ENCODE measurements around the gene REST. TPM values are rescaled to one million over a fixed set of nuclear protein-coding genes. Genes with fewer than 3 reads are reported as not detected.
A peak's percentile ranks its signal among the peaks of the same experiment; 100 is the strongest.

The REST gene
- total RNA-seq, 1 donor from 2014 or later: 21.4 TPM

DNA sequence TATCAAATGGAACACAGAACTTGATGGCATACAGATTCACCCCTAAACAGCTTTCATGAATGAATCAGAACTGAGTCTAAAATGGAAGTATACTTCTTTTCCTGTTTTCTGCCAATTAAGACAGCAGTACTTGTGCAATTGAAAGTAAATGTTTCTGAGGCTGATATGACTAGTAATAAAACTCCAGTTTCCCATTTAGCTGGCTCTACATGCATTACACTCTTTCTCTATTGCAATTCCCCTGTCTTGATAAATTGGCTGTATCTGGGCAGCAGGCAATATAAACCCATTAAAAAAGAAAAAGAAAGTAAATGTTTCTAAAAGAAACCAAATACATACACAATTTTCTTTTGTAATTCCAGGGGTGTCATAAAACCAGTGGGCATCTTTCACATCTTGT lies 65.1 kb downstream of the REST start:
- H3K27me3 ChIP-seq (ENCODE audit: control insufficient read depth in 3 of 3, insufficient read depth in 3 of 3, low read length in 3 of 3): no peaks in the 10 kb centered on the region
- peaks cover 0 to 4% (median 2%) of the 10 kb centered on the region in 3 donors for H3K9me3 ChIP-seq (ENCODE audit: control insufficient read depth in 3 of 3, low read length in 3 of 3)
- H3K4me3 ChIP-seq (ENCODE audit: low read length in 3 of 3): no peak overlapping the region
- no peak overlapping the region for H3K9ac ChIP-seq (ENCODE audit: low read depth in 1 of 3, low read length in 3 of 3)
- peaks cover 13 to 16% (median 13%) of the 10 kb centered on the region in 3 donors for H3K4me1 ChIP-seq (ENCODE audit: control insufficient read depth in 3 of 3, insufficient read depth in 3 of 3, low read length in 3 of 3)
- H3K27ac ChIP-seq (ENCODE audit: low read depth, low read length): no peak overlapping the region
- peaks cover 18 to 35% (median 32%) of the 10 kb centered on the region in 3 donors for H3K36me3 ChIP-seq (ENCODE audit: control insufficient read depth in 3 of 3, insufficient read depth in 3 of 3, low read length in 3 of 3)

DNA sequence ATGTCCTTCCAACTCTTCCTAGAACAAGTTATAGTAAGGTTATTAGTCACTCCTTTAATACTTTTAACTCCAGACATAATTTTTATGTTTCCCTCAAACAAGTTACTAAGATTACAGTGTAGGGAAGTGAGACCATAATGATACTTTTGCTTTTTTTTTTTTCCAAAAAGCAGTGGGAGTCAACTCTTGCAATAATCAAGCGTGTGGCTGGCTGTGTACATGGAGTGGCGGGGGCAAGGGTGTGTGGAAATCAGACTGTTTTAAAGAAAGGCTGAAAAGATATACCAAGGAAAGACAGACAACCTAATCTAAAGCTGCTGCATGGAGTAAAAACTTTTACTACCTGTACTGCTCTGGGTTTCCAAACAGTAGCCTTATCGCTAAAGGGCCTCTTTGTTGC lies 65.6 kb downstream of the REST start:
- H3K27ac ChIP-seq (ENCODE audit: low read depth, low read length): no peak overlapping the region
- H3K4me3 ChIP-seq (ENCODE audit: low read length in 3 of 3): no peak overlapping the region
- no peaks in the 10 kb centered on the region for H3K27me3 ChIP-seq (ENCODE audit: control insufficient read depth in 3 of 3, insufficient read depth in 3 of 3, low read length in 3 of 3)
- H3K36me3 ChIP-seq (ENCODE audit: control insufficient read depth in 3 of 3, insufficient read depth in 3 of 3, low read length in 3 of 3): peaks cover 18 to 32% (median 31%) of the 10 kb centered on the region in 3 donors
- H3K4me1 ChIP-seq (ENCODE audit: control insufficient read depth in 3 of 3, insufficient read depth in 3 of 3, low read length in 3 of 3): peaks cover 13 to 16% (median 13%) of the 10 kb centered on the region in 3 donors
- H3K9ac ChIP-seq (ENCODE audit: low read depth in 1 of 3, low read length in 3 of 3): no peak overlapping the region
- peaks cover 0 to 4% (median 2%) of the 10 kb centered on the region in 3 donors for H3K9me3 ChIP-seq (ENCODE audit: control insufficient read depth in 3 of 3, low read length in 3 of 3)

DNA sequence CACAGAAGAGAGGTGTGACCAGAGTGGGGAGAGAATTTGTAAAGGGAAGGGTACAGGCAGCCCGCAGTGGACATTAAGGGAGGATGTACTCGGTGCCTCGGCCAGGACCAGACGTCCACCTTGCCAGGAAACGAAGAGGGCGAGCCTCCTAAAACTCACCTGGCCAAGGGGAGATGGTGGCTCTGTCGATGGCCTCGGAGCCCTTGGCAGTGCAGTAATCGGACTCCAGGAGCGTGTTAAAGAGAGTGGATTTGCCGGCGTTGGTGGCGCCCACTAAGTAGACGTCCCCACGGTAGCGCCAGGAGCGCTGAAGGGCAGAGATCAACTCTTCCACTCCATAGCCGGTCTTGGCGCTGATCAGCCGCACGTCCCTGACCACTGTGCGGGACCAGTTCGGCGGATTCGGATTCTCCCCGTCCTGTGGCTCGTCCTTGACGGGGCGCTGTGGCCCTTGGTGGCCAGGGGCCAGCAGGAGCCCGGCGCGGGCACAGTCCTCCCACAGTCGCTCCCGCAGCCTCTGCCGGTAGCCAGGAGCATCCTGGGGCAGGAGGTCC lies 68.7 kb downstream of the REST start:
- Histone ChIP-seq H3K27me3 (ENCODE audit: control insufficient read depth in 3 of 3, insufficient read depth in 3 of 3, low read length in 3 of 3) (no peaks in the 10 kb centered on the region), H3K9me3 (ENCODE audit: control insufficient read depth in 3 of 3, low read length in 3 of 3) (peaks cover 0 to 4% (median 2%) of the 10 kb centered on the region in 3 donors), H3K4me3 (ENCODE audit: low read length in 3 of 3) (peak overlapping the region; percentile 97 to 99 (median 98)), H3K36me3 (ENCODE audit: control insufficient read depth in 3 of 3, insufficient read depth in 3 of 3, low read length in 3 of 3) (peaks cover 17 to 24% (median 18%) of the 10 kb centered on the region in 3 donors), H3K9ac (ENCODE audit: low read depth in 1 of 3, low read length in 3 of 3) (peak overlapping the region; percentile 85 to 95 (median 89)), H3K4me1 (ENCODE audit: control insufficient read depth in 3 of 3, insufficient read depth in 3 of 3, low read length in 3 of 3) (peaks cover 24 to 28% (median 26%) of the 10 kb centered on the region in 3 donors), H3K27ac (ENCODE audit: low read depth, low read length) (peak overlapping the region; percentile 84)

DNA sequence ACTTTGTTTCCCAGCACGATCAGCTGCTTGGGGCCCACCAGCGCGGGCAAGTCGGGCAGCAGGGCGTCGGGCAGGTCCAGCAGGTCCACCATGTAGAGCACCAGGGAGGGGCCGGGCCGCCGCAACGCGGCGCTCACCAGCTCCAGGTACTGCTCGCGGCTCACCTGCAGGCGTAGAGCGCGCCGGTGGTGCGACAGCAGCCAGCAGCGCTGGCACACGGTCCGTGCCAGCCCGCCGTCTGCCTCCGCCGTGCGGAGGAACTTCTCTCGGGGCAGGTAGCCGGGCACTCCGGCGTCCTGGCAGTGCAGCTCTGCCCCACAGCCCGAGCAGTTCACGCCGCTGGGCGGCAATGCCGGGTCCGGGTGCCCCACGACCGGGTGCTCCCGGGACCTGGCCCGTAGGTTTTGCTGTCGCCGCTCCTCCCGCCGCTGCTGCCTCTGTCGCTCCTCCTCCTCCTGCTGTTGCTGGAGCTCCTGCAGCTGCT lies 69.2 kb downstream of the REST start:
- peaks cover 17 to 21% (median 18%) of the 10 kb centered on the region in 3 donors for H3K36me3 ChIP-seq (ENCODE audit: control insufficient read depth in 3 of 3, insufficient read depth in 3 of 3, low read length in 3 of 3)
- H3K27ac ChIP-seq (ENCODE audit: low read depth, low read length): peak overlapping the region; percentile 84
- H3K4me1 ChIP-seq (ENCODE audit: control insufficient read depth in 3 of 3, insufficient read depth in 3 of 3, low read length in 3 of 3): peaks cover 24 to 32% (median 28%) of the 10 kb centered on the region in 3 donors
- H3K9ac ChIP-seq (ENCODE audit: low read depth in 1 of 3, low read length in 3 of 3): peak overlapping the region; percentile 85 to 95 (median 89)
- no peaks in the 10 kb centered on the region for H3K27me3 ChIP-seq (ENCODE audit: control insufficient read depth in 3 of 3, insufficient read depth in 3 of 3, low read length in 3 of 3)
- H3K9me3 ChIP-seq (ENCODE audit: control insufficient read depth in 3 of 3, low read length in 3 of 3): peaks cover 0 to 4% (median 2%) of the 10 kb centered on the region in 3 donors
- peak overlapping the region; percentile 97 to 99 (median 98) for H3K4me3 ChIP-seq (ENCODE audit: low read length in 3 of 3)

DNA sequence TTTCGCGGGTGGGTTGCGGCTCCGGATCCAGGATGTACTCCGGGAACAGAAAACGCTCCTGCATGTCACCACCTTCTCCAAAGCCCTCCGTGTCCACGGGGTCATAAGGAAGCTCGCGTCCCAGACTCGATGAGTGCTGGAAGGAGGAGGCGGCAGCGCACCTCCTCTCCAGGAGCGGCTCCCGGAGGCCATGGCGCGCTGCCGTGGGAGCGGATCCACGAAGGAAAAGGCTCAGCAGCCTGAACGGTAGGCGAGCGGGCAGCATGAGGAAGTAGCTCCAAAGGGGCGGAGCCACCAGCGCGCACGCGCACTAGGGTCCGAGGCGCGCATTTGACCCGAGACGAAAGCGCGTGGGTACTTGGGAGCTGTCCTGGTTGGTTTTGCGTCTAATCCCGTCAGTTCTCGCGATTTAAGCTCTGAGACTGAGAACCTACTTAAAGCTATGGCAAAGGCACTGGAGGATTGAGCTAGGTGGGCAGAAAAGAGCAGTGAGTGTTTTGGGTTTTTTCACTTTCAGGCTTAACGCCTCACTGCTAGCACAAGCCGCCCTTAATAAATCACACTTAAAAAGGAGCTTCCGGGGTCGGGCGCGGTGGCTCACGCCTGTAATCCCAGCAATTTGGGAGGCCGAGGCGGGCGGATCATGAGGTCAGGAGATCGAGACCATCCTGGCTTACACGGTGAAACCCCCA lies 69.8 kb downstream of the REST start, which contains the start of gene NOA1:
Gene NOA1, minus strand, starts transcription at position 286 of the 692 bp plus-strand sequence. Its CDS starts 21 bp downstream, at position 265.
- Histone ChIP-seq H3K9me3 (ENCODE audit: control insufficient read depth in 3 of 3, low read length in 3 of 3) (peaks cover 0 to 2% (median 2%) of the 10 kb centered on the region in 3 donors), H3K4me3 (ENCODE audit: low read length in 3 of 3) (peak within 1 kb of the TSS; percentile 97 to 99 (median 98)), H3K9ac (ENCODE audit: low read depth in 1 of 3, low read length in 3 of 3) (peak within 1 kb of the TSS; percentile 92 to 98 (median 94)), H3K36me3 (ENCODE audit: control insufficient read depth in 3 of 3, insufficient read depth in 3 of 3, low read length in 3 of 3) (peaks cover 14 to 15% (median 15%) of the 10 kb centered on the region in 3 donors), H3K27me3 (ENCODE audit: control insufficient read depth in 3 of 3, insufficient read depth in 3 of 3, low read length in 3 of 3) (no peaks in the 10 kb centered on the region), H3K27ac (ENCODE audit: low read depth, low read length) (peak within 1 kb of the TSS; percentile 84), H3K4me1 (ENCODE audit: control insufficient read depth in 3 of 3, insufficient read depth in 3 of 3, low read length in 3 of 3) (peaks cover 24 to 32% (median 30%) of the 10 kb centered on the region in 3 donors)

DNA sequence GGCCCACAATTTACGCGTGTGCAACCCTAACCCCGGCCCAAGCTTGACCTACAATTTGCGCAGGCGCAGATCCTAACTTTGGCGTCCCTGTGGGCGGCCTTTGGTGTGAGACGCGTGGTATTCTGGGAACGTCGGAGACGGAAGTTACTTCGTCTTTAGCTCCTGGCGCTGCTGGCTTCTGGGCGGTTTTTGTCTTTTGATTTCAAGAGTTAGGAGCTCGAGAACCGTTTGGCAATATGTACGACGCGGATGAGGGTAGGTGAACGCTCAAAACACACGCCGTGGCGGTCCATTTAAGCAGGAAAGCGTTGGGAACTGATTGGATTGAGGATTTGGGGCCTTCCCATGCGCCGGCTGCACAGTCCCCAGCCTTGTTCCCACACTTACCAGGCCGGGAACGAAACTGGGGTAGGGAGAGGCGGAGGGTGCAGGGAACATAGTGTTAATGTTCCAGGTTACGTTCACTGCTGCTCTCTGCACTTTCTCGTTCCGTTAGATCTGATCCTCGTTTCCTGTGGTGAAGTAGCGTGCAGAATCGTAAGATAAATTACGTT lies 71.1 kb downstream of the REST start, which contains the start of gene POLR2B:
Gene POLR2B, plus strand, starts transcription at position 147 of the 554 bp plus-strand sequence. Its CDS starts 90 bp downstream, at position 237.
- peaks cover 24 to 32% (median 30%) of the 10 kb centered on the region in 3 donors for H3K4me1 ChIP-seq (ENCODE audit: control insufficient read depth in 3 of 3, insufficient read depth in 3 of 3, low read length in 3 of 3)
- peaks cover under 1 to 6% (median 1%) of the 10 kb centered on the region in 3 donors for H3K36me3 ChIP-seq (ENCODE audit: control insufficient read depth in 3 of 3, insufficient read depth in 3 of 3, low read length in 3 of 3)
- H3K9me3 ChIP-seq (ENCODE audit: control insufficient read depth in 3 of 3, low read length in 3 of 3): no peaks in the 10 kb centered on the region
- peak within 1 kb of the TSS; percentile 97 to 99 (median 98) for H3K4me3 ChIP-seq (ENCODE audit: low read length in 3 of 3)
- H3K27me3 ChIP-seq (ENCODE audit: control insufficient read depth in 3 of 3, insufficient read depth in 3 of 3, low read length in 3 of 3): no peaks in the 10 kb centered on the region
- peak within 1 kb of the TSS; percentile 92 to 98 (median 94) for H3K9ac ChIP-seq (ENCODE audit: low read depth in 1 of 3, low read length in 3 of 3)
- peak within 1 kb of the TSS; percentile 84 for H3K27ac ChIP-seq (ENCODE audit: low read depth, low read length)

DNA sequence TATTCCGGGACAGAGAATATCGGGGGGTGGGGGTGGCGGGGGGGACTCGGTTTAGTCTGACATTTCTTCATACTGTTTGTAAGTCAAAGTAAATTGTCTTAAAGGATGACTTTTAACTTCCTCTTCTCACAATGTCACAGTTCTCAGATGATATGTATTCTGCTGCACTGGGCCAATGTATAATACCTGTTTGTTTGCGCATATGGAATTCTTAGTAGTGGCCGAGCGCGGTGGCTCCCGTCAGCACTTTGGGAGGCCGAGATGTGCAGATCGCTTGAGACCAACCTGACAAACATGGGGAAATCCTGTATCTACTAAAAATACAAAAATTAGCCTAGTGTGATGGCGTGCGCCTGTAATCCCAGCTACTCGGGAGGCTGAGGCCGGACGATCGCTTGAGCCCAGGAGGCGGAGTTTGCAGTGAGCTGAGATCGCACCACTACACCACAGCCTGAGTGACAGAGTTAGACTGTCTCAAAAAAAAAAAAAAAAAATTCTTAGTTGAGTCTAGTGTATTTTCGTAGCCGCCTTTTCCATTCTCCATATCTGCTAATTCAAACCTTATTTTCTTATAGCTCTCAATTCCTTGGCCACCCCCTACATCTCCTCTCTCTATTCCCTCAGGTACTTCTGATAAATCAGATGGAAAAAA lies 71.8 kb downstream of the REST start:
- peaks cover 0 to 6% (median 0%) of the 10 kb centered on the region in 3 donors for H3K36me3 ChIP-seq (ENCODE audit: control insufficient read depth in 3 of 3, insufficient read depth in 3 of 3, low read length in 3 of 3)
- H3K9me3 ChIP-seq (ENCODE audit: control insufficient read depth in 3 of 3, low read length in 3 of 3): no peaks in the 10 kb centered on the region
- peak overlapping the region; percentile 97 to 99 (median 98) for H3K4me3 ChIP-seq (ENCODE audit: low read length in 3 of 3)
- peak overlapping the region; percentile 84 for H3K27ac ChIP-seq (ENCODE audit: low read depth, low read length)
- H3K4me1 ChIP-seq (ENCODE audit: control insufficient read depth in 3 of 3, insufficient read depth in 3 of 3, low read length in 3 of 3): peaks cover 24 to 32% (median 30%) of the 10 kb centered on the region in 3 donors
- H3K27me3 ChIP-seq (ENCODE audit: control insufficient read depth in 3 of 3, insufficient read depth in 3 of 3, low read length in 3 of 3): no peaks in the 10 kb centered on the region
- H3K9ac ChIP-seq (ENCODE audit: low read depth in 1 of 3, low read length in 3 of 3): peak overlapping the region; percentile 92 to 98 (median 94)

DNA sequence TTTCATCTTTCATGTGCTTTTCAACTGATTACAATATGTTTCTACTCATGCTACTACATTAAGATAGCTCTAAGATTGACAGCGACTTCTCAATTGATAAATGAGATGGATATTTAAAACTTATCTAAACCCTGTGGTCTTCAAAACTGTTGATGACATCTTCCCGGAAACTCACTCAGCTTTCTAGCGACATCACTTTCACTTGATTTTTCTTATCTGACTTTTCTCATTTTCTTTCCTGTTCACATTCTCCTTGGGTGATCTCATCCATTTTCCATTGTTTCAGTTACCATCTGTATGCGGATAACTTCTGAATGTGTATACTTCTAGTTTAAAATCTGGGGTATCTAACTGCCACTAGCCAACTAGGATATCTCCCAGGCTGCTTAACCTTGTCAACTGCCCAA lies 74.1 kb downstream of the REST start:
- Histone ChIP-seq H3K4me1 (ENCODE audit: control insufficient read depth in 3 of 3, insufficient read depth in 3 of 3, low read length in 3 of 3) (peaks cover 12 to 19% (median 15%) of the 10 kb centered on the region in 3 donors), H3K9ac (ENCODE audit: low read depth in 1 of 3, low read length in 3 of 3) (no peak overlapping the region)

DNA sequence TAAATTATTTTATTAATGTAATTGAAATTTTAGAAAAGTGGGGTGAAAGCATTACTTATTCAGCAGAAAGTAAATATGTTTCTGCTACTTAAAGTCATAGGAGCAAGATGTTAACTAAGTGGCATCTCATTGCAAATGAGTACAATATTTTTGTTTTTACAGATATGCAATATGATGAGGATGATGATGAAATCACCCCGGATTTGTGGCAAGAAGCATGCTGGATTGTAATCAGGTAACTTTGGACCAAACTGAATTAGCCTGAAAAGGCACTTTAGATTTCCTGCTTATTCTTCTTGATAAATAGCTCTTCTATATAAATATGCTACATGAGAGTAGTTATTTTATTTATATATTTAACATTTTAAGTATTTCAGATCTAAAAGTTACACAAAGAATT lies 78.5 kb downstream of the REST start:
- Histone ChIP-seq H3K4me3 (ENCODE audit: low read length in 3 of 3) (no peak overlapping the region), H3K27me3 (ENCODE audit: control insufficient read depth in 3 of 3, insufficient read depth in 3 of 3, low read length in 3 of 3) (no peaks in the 10 kb centered on the region), H3K9me3 (ENCODE audit: control insufficient read depth in 3 of 3, low read length in 3 of 3) (no peaks in the 10 kb centered on the region), H3K9ac (ENCODE audit: low read depth in 1 of 3, low read length in 3 of 3) (no peak overlapping the region), H3K36me3 (ENCODE audit: control insufficient read depth in 3 of 3, insufficient read depth in 3 of 3, low read length in 3 of 3) (peaks cover 13 to 27% (median 26%) of the 10 kb centered on the region in 3 donors), H3K27ac (ENCODE audit: low read depth, low read length) (no peak overlapping the region), H3K4me1 (ENCODE audit: control insufficient read depth in 3 of 3, insufficient read depth in 3 of 3, low read length in 3 of 3) (peaks cover under 1 to 5% (median 4%) of the 10 kb centered on the region in 3 donors)

More for the DNA sequence above, 74.1 kb downstream of the REST start:
- H3K27ac ChIP-seq (ENCODE audit: low read depth, low read length): no peak overlapping the region
- no peaks in the 10 kb centered on the region for H3K27me3 ChIP-seq (ENCODE audit: control insufficient read depth in 3 of 3, insufficient read depth in 3 of 3, low read length in 3 of 3)
- H3K36me3 ChIP-seq (ENCODE audit: control insufficient read depth in 3 of 3, insufficient read depth in 3 of 3, low read length in 3 of 3): peaks cover 2 to 4% (median 3%) of the 10 kb centered on the region in 3 donors
- H3K4me3 ChIP-seq (ENCODE audit: low read length in 3 of 3): no peak overlapping the region
- no peaks in the 10 kb centered on the region for H3K9me3 ChIP-seq (ENCODE audit: control insufficient read depth in 3 of 3, low read length in 3 of 3)

Data from skeletal muscle tissue (tissue), 4 donors.